Stimulated activated CD4-positive, alpha-beta T cell treated with anti-CD3 and anti-CD28 coated beads, Interleukin-1b, Interleukin-23, amount 100 ng/mL, for 4 hours (primary cell): ENCODE results near the gene PFKFB4.
"Not testable (repeated sequence)": the region's sequence is repeated elsewhere in the genome, so short reads cannot be mapped to it uniquely, and the experiment has no call there.

ENCODE experiments used
- DNase-seq, 2 donors: peaks; one replicate each; pipeline ENCODE4 v3.0.0-alpha.2; 2020; ENCODE audit warnings: low read depth in 2 of 2

PFKFB4 gene

GRCh38 chr3:48560648-48561018 lies 4.0 kb upstream of the PFKFB4 start:
- DNase-seq, result no peak

GRCh38 chr3:48558493-48559134 lies 2.0 kb upstream of the PFKFB4 start:
- no peak for DNase-seq

GRCh38 chr3:48555949-48556795 lies 431 bp downstream of the PFKFB4 start:
- no peak for DNase-seq

GRCh38 chr3:48555231-48555948 lies 1.2 kb downstream of the PFKFB4 start:
- no peak for DNase-seq

- no peak for DNase-seq
Observed at GRCh38 chr3:48553886-48554845, 2.4 kb downstream of the PFKFB4 start.

GRCh38 chr3:48553361-48553760 lies 3.2 kb downstream of the PFKFB4 start:
- no peak for DNase-seq

GRCh38 chr3:48552111-48552951 lies 4.3 kb downstream of the PFKFB4 start:
- DNase-seq, result no peak

- not testable (repeated sequence) for DNase-seq
Observed at GRCh38 chr3:48551651-48552050, 5.0 kb downstream of the PFKFB4 start.

- DNase-seq, result peak; percentile 81 to 82
Observed at GRCh38 chr3:48548729-48549705, 7.6 kb downstream of the PFKFB4 start.

GRCh38 chr3:48548126-48548525 lies 8.5 kb downstream of the PFKFB4 start:
- no peak for DNase-seq

GRCh38 chr3:48546203-48546829 lies 10.3 kb downstream of the PFKFB4 start:
- no peak for DNase-seq

- no peak for DNase-seq
Observed at GRCh38 chr3:48544141-48544540, 12.5 kb downstream of the PFKFB4 start.

GRCh38 chr3:48543271-48543866 lies 13.2 kb downstream of the PFKFB4 start:
- no peak for DNase-seq

GRCh38 chr3:48538451-48538850 lies 18.2 kb downstream of the PFKFB4 start:
- no peak for DNase-seq

- no peak for DNase-seq
Observed at GRCh38 chr3:48536785-48537184, 19.8 kb downstream of the PFKFB4 start.

- DNase-seq, result no peak
Observed at GRCh38 chr3:48536116-48536515, 20.5 kb downstream of the PFKFB4 start.

GRCh38 chr3:48535578-48535977 lies 21.0 kb downstream of the PFKFB4 start:
- DNase-seq, result no peak

- no peak for DNase-seq
Observed at GRCh38 chr3:48532977-48533337, 23.6 kb downstream of the PFKFB4 start.
